ENCODE measurements around the gene ARHGDIG. TPM values are rescaled to one million over a fixed set of nuclear protein-coding genes. Genes with fewer than 3 reads are reported as not detected.
A peak's percentile ranks its signal among the peaks of the same experiment; 100 is the strongest.

The ARHGDIG gene
- total RNA-seq, 1 donor, result not detected

- Histone ChIP-seq H4K20me1 (ENCODE audit: insufficient read depth, low read length) (peaks cover 14% of the 10 kb centered on the region), H3K27ac (ENCODE audit: low read depth, low read length) (no peak overlapping the region), H3K27me3 (ENCODE audit: insufficient read depth, low read length) (no peaks in the 10 kb centered on the region), H3K4me3 (ENCODE audit: insufficient read depth, low read length) (no peak overlapping the region), H3K4me1 (ENCODE audit: insufficient read depth, low read length) (no peaks in the 10 kb centered on the region), H3K9me3 (ENCODE audit: low read depth, low read length) (no peaks in the 10 kb centered on the region), H3K79me2 (ENCODE audit: insufficient read depth, low read length) (peaks cover 19% of the 10 kb centered on the region), H2AFZ (ENCODE audit: low read length) (no peak overlapping the region), H3K4me2 (ENCODE audit: insufficient read depth, low read length) (no peak overlapping the region), H3K36me3 (ENCODE audit: insufficient read depth, low read length) (peaks cover 5% of the 10 kb centered on the region)
- TF ChIP-seq CTCF (IDR thresholded peaks at IDR 0.05; ENCODE audit: extremely low read depth, low read depth, low read length), result no peak
- DNase-seq (ENCODE audit: insufficient read length, low spot score, missing footprints), result no peak
These were observed 33.4 kb upstream of the ARHGDIG start for GRCh38 chr16:247027-247426.

GRCh38 chr16:249431-249830, 31.0 kb upstream of the ARHGDIG start:
- Histone ChIP-seq H3K4me2 (ENCODE audit: insufficient read depth, low read length) (no peak overlapping the region), H3K79me2 (ENCODE audit: insufficient read depth, low read length) (peaks cover 4% of the 10 kb centered on the region)

GRCh38 chr16:252366-253337, 27.7 kb upstream of the ARHGDIG start:
- Histone ChIP-seq H3K4me1 (ENCODE audit: insufficient read depth, low read length) (no peaks in the 10 kb centered on the region), H3K9me3 (ENCODE audit: low read depth, low read length) (no peaks in the 10 kb centered on the region), H3K27me3 (ENCODE audit: insufficient read depth, low read length) (no peaks in the 10 kb centered on the region), H4K20me1 (ENCODE audit: insufficient read depth, low read length) (no peaks in the 10 kb centered on the region), H3K36me3 (ENCODE audit: insufficient read depth, low read length) (peaks cover 16% of the 10 kb centered on the region), H3K27ac (ENCODE audit: low read depth, low read length) (no peak overlapping the region), H2AFZ (ENCODE audit: low read length) (no peak overlapping the region), H3K79me2 (ENCODE audit: insufficient read depth, low read length) (no peaks in the 10 kb centered on the region), H3K4me2 (ENCODE audit: insufficient read depth, low read length) (no peak overlapping the region), H3K4me3 (ENCODE audit: insufficient read depth, low read length) (no peak overlapping the region)
- DNase-seq (ENCODE audit: insufficient read length, low spot score, missing footprints), result peak; percentile 43
- TF ChIP-seq CTCF (IDR thresholded peaks at IDR 0.05; ENCODE audit: extremely low read depth, low read depth, low read length), result no peak

More at GRCh38 chr16:249431-249830, 31.0 kb upstream of the ARHGDIG start:
- Histone ChIP-seq H2AFZ (ENCODE audit: low read length) (no peak overlapping the region), H3K27me3 (ENCODE audit: insufficient read depth, low read length) (no peaks in the 10 kb centered on the region), H3K4me1 (ENCODE audit: insufficient read depth, low read length) (no peaks in the 10 kb centered on the region), H4K20me1 (ENCODE audit: insufficient read depth, low read length) (peaks cover 3% of the 10 kb centered on the region), H3K27ac (ENCODE audit: low read depth, low read length) (no peak overlapping the region), H3K36me3 (ENCODE audit: insufficient read depth, low read length) (peaks cover 8% of the 10 kb centered on the region), H3K4me3 (ENCODE audit: insufficient read depth, low read length) (no peak overlapping the region), H3K9me3 (ENCODE audit: low read depth, low read length) (no peaks in the 10 kb centered on the region)
- TF ChIP-seq CTCF (IDR thresholded peaks at IDR 0.05; ENCODE audit: extremely low read depth, low read depth, low read length), result no peak
- DNase-seq (ENCODE audit: insufficient read length, low spot score, missing footprints), result peak; percentile 32

- H3K9me3 ChIP-seq (ENCODE audit: low read depth, low read length), result no peaks in the 10 kb centered on the region
- DNase-seq (ENCODE audit: insufficient read length, low spot score, missing footprints), result peak; percentile 8
- no peak overlapping the region for H3K27ac ChIP-seq (ENCODE audit: low read depth, low read length)
- H3K79me2 ChIP-seq (ENCODE audit: insufficient read depth, low read length), result no peaks in the 10 kb centered on the region
- H3K4me2 ChIP-seq (ENCODE audit: insufficient read depth, low read length), result no peak overlapping the region
- no peaks in the 10 kb centered on the region for H3K27me3 ChIP-seq (ENCODE audit: insufficient read depth, low read length)
- H3K4me1 ChIP-seq (ENCODE audit: insufficient read depth, low read length), result no peaks in the 10 kb centered on the region
- H4K20me1 ChIP-seq (ENCODE audit: insufficient read depth, low read length), result no peaks in the 10 kb centered on the region
- H2AFZ ChIP-seq (ENCODE audit: low read length), result no peak overlapping the region
- H3K36me3 ChIP-seq (ENCODE audit: insufficient read depth, low read length), result peaks cover 16% of the 10 kb centered on the region
- TF ChIP-seq CTCF (IDR thresholded peaks at IDR 0.05; ENCODE audit: extremely low read depth, low read depth, low read length), result no peak
- no peak overlapping the region for H3K4me3 ChIP-seq (ENCODE audit: insufficient read depth, low read length)
These were observed 26.6 kb upstream of the ARHGDIG start for GRCh38 chr16:253833-254232.
